ENCODE results near the gene HAPLN3. TPM values are rescaled to one million over a fixed set of nuclear protein-coding genes. Genes with fewer than 3 reads are reported as not detected.
"Not testable (repeated sequence)": the region's sequence is repeated elsewhere in the genome, so short reads cannot be mapped to it uniquely, and the experiment has no call there.

The HAPLN3 gene
- total RNA-seq, 6 donors from 2014 or later: 1.7 to 23.0 (median 4.6) TPM

DNA sequence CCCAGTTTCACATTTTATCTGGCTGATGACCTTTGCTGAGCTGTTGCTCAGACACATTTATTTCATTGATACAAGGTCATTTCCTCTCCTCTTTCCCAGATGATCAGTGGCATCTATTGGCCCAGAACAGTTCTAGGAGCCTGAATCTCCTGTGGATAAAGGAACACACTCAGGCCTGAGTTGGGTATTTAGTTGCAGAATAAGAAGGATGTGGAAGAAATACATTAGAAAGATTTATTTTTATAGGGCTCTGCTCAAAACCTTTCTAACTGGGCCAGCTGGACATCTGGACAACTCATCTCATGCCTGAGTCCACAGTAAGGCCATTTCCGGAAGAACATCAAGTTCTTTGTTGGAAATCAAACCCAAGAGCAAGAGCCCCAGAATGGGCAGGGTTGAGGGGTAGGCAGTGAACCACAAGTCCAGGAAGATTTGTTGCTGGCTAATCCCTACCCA is 37.6 kb upstream of the HAPLN3 start:
- Histone ChIP-seq H3K9me3 (peaks cover 0 to 7% (median 5%) of the 10 kb centered on the region in 4 donors), H3K27me3 (no peaks in the 10 kb centered on the region), H3K4me3 (no peak overlapping the region), H3K27ac (no peak overlapping the region), H3K4me1 (no peaks in the 10 kb centered on the region), H3K36me3 (no peaks in the 10 kb centered on the region)
- WGBS, 2 donors: 81 to 88% methylated on average over 1 of the region's 1 CpG
- DNase-seq: no peak
- ATAC-seq (ENCODE audit: low FRiP score in 2 of 2): peak in 1 of 2 donors; percentile 75
- TF ChIP-seq POLR2A (IDR thresholded peaks at IDR 0.05) (no peak), POLR2AphosphoS5 (IDR thresholded peaks at IDR 0.05) (no peak), EP300 (IDR thresholded peaks at IDR 0.05) (no peak)
- TF ChIP-seq, protein P1, sequence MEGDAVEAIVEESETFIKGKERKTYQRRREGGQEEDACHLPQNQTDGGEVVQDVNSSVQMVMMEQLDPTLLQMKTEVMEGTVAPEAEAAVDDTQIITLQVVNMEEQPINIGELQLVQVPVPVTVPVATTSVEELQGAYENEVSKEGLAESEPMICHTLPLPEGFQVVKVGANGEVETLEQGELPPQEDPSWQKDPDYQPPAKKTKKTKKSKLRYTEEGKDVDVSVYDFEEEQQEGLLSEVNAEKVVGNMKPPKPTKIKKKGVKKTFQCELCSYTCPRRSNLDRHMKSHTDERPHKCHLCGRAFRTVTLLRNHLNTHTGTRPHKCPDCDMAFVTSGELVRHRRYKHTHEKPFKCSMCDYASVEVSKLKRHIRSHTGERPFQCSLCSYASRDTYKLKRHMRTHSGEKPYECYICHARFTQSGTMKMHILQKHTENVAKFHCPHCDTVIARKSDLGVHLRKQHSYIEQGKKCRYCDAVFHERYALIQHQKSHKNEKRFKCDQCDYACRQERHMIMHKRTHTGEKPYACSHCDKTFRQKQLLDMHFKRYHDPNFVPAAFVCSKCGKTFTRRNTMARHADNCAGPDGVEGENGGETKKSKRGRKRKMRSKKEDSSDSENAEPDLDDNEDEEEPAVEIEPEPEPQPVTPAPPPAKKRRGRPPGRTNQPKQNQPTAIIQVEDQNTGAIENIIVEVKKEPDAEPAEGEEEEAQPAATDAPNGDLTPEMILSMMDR (IDR thresholded peaks at IDR 0.05): no peak

GRCh38 chr15:88932271-88932874 is 37.0 kb upstream of the HAPLN3 start:
- WGBS, 2 donors: 60 to 64% methylated on average over 3 to 4 of the region's 4 CpGs
- H3K4me3 ChIP-seq: no peak overlapping the region
- DNase-seq (no peak), ATAC-seq (ENCODE audit: low FRiP score in 2 of 2) (peak in 1 of 2 donors; percentile 92)
- TF ChIP-seq, protein P1 (IDR thresholded peaks at IDR 0.05): no peak
- TF ChIP-seq EP300 (IDR thresholded peaks at IDR 0.05) (no peak), POLR2AphosphoS5 (IDR thresholded peaks at IDR 0.05) (no peak), POLR2A (IDR thresholded peaks at IDR 0.05) (no peak)
- no peaks in the 10 kb centered on the region for H3K36me3 ChIP-seq
- no peaks in the 10 kb centered on the region for H3K4me1 ChIP-seq
- H3K9me3 ChIP-seq: peaks cover 0 to 8% (median 6%) of the 10 kb centered on the region in 4 donors
- H3K27me3 ChIP-seq: no peaks in the 10 kb centered on the region
- no peak overlapping the region for H3K27ac ChIP-seq

GRCh38 chr15:88930579-88930978 is 35.2 kb upstream of the HAPLN3 start:
- TF ChIP-seq POLR2A (IDR thresholded peaks at IDR 0.05) (no peak), EP300 (IDR thresholded peaks at IDR 0.05) (no peak), POLR2AphosphoS5 (IDR thresholded peaks at IDR 0.05) (no peak)
- TF ChIP-seq, protein P1 (IDR thresholded peaks at IDR 0.05): no peak
- Histone ChIP-seq H3K9me3 (peaks cover 0 to 8% (median 6%) of the 10 kb centered on the region in 4 donors), H3K27me3 (no peaks in the 10 kb centered on the region), H3K36me3 (no peaks in the 10 kb centered on the region), H3K4me3 (no peak overlapping the region), H3K4me1 (no peaks in the 10 kb centered on the region), H3K27ac (no peak overlapping the region)
- 73 to 91% methylated on average over 2 of the region's 2 CpGs for WGBS, 2 donors
- no peak for DNase-seq
- ATAC-seq (ENCODE audit: low FRiP score in 2 of 2): no peak

DNA sequence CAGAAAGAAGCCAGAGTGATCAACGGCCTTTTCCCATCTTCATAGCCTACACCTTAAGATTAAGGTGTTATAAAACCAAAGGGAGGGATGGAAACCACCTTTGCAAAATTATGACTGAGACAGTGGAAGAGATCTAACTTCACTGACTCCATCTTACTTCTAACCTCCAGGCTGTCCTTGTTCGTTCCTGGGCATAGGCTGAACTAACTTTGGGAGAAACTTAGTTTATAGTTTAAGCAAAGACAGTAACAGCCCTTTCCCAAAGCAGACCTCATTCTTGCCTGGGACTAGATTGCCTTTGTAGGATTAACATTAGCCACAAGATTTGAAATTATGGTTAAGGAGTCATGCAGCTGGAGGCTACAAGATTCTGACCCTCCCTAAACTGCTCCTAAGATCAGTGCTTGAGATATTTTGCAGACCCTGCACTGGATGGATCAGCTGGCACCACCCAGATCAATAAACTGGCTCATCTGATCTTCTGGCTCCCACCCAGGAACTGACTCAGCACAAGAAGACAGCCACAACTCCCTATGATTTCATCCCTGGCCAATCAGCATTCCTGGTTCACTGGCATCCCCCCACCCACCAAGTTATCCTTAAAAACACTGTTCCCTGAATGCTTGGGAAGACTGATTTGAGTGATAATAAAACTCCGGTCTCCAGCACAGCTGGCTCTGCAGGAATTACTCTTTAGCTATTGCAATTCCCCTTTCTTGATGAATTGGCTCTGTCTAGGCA is 34.2 kb upstream of the HAPLN3 start:
- ATAC-seq (ENCODE audit: low FRiP score in 2 of 2); H3K4me1 ChIP-seq; H3K9me3 ChIP-seq; H3K4me3 ChIP-seq; H3K27me3 ChIP-seq; DNase-seq; H3K36me3 ChIP-seq; H3K27ac ChIP-seq: not testable (repeated sequence)
- WGBS, 2 donors: 82 to 83% methylated on average over 3 of the region's 3 CpGs

- H3K36me3 ChIP-seq; H3K9me3 ChIP-seq; ATAC-seq (ENCODE audit: low FRiP score in 2 of 2); DNase-seq; H3K27ac ChIP-seq; H3K4me1 ChIP-seq; H3K27me3 ChIP-seq; H3K4me3 ChIP-seq: not testable (repeated sequence)
Observed at GRCh38 chr15:88928192-88928591, 32.8 kb upstream of the HAPLN3 start.

DNA sequence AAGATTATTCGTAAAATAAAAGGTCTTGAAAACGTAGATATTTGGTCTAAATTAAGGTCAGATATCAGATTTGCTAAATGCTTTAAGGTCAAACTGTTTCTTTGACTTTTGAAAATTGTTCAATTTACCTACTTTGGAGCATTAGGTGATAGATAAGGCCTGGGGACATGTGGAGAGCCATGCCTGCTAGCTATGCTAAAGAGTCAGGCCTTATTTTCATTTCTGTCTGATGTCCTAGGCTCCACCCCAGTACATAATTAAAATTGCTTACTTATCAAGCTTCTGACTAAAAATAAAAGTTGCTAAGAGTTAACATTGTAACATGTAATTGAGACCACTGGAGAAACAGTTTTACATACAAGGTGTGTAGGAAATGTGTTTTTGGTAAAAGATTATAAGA is 30.3 kb upstream of the HAPLN3 start:
- H3K36me3 ChIP-seq; H3K4me1 ChIP-seq; H3K9me3 ChIP-seq; ATAC-seq (ENCODE audit: low FRiP score in 2 of 2); H3K4me3 ChIP-seq; H3K27ac ChIP-seq; H3K27me3 ChIP-seq; DNase-seq: not testable (repeated sequence)
- 72 to 83% methylated on average over 2 of the region's 2 CpGs for WGBS, 2 donors

DNA sequence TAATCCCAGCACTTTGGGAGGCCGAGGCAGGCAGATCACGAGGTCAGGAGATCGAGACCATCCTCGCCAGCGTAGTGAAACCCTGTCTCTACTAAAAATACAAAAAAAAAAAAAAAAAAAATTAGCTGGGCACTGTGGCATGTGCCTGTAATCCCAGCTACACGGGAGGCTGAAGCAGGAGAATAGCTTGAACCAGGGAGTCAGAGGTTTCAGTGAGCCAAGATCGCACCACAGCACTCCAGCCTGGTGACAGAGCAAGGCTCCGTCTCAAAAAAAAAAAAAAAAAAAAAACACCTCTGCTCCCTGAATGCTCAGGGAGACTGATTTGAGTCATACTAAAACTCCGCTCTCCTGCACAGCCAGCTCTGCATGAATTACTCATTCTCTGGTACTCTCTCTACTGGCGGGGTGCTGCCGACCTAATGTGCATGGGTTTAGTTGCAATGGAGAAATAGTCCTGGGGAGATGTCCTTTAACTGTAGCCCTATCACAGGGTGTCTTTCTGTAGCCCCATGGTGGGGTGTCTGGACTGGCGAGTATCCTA is 25.6 kb upstream of the HAPLN3 start:
- ATAC-seq (ENCODE audit: low FRiP score in 2 of 2): peak in 1 of 2 donors; percentile 21
- not testable (repeated sequence) for H3K27me3 ChIP-seq, H3K9me3 ChIP-seq, H3K4me3 ChIP-seq, H3K36me3 ChIP-seq, H3K4me1 ChIP-seq, H3K27ac ChIP-seq, DNase-seq
- WGBS, 2 donors: 89 to 90% methylated on average over 11 to 12 of the region's 12 CpGs

All from upper lobe of left lung (tissue), 6 donors.